GM21529 (cell line): ENCODE measurements around the gene PDE4B.

Experiments
- ATAC-seq: cut with Tn5 transposase; IDR thresholded peaks from one replicate; pipeline ENCODE4 v1.9.1; 2021; ENCODE audit not compliant: unreplicated experiment

PDE4B gene

DNA sequence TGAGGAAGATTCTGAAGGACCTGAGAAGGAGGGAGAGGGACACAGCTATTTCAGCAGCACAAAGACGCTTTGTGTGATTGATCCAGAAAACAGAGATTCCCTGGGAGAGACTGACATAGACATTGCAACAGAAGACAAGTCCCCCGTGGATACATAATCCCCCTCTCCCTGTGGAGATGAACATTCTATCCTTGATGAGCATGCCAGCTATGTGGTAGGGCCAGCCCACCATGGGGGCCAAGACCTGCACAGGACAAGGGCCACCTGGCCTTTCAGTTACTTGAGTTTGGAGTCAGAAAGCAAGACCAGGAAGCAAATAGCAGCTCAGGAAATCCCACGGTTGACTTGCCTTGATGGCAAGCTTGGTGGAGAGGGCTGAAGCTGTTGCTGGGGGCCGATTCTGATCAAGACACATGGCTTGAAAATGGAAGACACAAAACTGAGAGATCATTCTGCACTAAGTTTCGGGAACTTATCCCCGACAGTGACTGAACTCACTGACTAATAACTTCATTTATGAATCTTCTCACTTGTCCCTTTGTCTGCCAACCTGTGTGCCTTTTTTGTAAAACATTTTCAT is 579.9 kb downstream of the PDE4B start:
- ATAC-seq, result no peak

DNA sequence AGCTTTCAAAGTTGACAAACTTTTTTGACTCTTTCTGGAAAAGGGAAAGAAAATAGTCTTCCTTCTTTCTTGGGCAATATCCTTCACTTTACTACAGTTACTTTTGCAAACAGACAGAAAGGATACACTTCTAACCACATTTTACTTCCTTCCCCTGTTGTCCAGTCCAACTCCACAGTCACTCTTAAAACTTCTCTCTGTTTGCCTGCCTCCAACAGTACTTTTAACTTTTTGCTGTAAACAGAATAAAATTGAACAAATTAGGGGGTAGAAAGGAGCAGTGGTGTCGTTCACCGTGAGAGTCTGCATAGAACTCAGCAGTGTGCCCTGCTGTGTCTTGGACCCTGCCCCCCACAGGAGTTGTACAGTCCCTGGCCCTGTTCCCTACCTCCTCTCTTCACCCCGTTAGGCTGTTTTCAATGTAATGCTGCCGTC is 580.5 kb downstream of the PDE4B start:
- no peak for ATAC-seq

DNA sequence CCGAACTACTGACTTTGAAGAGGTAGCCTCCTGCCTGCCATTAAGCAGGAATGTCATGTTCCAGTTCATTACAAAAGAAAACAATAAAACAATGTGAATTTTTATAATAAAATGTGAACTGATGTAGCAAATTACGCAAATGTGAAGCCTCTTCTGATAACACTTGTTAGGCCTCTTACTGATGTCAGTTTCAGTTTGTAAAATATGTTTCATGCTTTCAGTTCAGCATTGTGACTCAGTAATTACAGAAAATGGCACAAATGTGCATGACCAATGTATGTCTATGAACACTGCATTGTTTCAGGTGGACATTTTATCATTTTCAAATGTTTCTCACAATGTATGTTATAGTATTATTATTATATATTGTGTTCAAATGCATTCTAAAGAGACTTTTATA is 581.5 kb downstream of the PDE4B start:
- ATAC-seq, result peak; percentile 40

DNA sequence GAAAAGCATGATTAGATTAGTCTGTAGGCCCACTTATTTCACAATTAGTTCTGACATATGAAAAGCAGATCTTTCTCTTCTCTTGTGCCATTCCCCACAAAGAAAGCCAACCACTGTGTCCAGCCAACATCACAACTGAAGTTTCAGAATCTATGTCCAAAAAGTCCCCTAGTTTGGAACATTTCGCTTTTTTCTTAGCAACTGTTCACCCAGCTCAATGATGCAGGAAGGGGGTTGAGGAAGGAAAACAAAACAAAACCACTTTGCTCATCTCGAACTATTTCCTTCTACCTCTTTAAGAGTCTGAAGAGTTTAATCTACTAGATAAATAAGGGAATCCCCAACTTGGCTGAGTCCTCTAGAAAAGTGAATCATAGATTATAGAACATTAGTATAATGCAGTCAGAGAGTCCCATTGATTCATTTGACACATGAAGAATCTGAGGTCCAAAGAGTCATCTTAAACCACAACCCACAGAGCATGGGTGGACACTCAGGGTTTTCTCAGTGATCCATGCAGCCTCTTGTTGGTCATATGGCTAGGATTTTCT is 581.9 kb downstream of the PDE4B start:
- ATAC-seq, result peak; percentile 48

DNA sequence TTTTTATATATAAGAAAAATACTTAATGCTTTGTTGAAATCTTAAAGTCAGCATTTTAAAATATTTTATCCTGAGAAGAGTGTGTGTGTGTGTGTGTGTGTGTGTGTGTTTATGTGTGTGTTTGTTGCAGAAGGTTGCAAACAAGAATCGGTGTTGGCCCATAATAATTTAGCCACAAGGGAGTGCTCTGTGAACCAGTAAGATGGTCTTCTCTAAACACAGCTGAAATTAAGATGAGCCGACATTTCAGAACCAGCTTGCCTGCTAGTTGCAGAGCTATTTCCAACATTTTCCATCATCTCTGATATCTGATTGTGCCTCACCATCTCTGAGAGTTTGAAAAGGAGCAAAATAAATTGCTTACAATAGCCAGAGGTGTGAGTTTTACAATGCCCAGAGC is 582.4 kb downstream of the PDE4B start:
- ATAC-seq, result no peak

DNA sequence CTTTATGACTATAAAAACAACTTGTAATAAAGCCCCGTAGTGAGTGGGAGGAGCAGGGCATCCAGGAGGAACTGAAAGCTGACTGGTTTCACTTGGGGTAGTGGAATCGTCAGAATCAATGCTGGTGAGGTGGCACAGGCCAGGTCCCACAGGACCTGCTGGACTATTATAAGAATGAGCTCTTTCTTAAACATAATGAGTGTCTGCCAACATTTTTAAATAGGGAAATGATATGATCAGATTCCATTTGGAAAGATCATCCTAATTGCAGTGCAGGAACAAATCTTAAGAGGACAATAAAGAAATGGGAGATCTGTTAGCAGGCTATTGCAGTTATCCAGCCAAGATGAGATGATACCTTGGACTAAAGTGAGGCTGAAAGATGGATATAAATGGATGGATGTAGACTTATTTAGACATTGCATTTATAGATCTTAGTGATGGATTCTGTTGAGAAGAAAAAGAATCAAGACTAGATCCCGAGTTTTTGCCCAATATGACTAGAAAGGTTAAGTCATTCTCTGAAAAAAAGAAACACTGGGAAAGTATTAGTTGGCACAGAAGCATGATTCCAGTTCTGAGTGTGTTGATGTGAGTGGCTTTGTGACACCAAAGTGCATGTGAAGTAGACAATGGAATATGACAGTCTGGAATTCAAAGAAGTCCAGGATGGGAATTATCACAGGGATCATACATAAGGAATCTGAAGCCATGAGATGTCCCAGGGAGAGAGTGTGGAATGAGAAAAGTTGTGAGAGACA is 587.9 kb downstream of the PDE4B start:
- ATAC-seq, result peak; percentile 97

DNA sequence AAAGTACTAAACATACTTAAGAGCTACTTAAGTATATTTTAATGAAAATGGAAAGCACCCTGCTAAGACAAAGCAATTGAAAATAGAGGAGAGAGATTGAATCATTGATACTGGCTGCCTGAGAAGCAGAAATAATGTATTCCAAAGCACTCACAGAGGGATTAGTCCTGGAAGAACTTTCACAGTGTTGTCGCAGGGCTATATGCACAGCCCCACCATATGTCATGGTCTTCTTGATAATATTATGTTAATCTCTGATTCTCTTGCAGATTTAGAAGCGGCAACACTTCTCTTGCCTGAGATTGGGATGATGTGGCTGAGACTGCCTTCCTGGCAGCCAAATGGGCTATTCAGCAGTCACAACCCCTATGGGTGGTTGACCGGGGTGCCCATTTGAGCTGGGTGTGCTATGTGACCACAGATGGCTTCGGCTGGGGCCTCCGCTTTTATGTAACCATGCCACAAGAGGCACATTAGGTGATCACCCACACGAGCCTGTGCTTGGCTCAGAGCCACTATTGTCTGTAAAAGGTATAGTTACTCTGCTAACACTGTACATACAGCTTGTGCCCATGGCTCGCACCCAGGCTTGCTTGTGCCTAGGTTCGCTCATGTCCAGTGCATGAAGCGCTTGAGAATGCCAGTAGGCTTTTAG is 589.1 kb downstream of the PDE4B start:
- ATAC-seq, result no peak

DNA sequence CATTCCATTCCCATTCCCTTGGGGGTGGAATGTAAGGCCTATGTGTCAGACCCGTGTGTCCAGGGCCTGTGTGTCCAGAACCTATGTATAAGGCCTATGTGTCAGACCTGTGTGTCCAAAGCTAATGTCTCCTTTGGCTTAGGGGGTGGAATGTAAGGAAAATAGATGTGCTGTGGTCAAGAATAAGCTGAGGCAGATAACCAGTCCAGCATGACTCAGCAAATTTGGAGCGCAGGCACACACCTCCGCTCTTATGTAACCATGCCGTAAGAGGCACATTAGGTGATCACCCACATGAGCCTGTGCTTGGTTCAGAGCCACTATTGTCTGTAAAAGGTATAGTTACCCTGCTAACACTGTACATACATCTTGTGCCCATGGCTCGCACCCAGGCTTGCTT is 590.5 kb downstream of the PDE4B start:
- ATAC-seq, result no peak

DNA sequence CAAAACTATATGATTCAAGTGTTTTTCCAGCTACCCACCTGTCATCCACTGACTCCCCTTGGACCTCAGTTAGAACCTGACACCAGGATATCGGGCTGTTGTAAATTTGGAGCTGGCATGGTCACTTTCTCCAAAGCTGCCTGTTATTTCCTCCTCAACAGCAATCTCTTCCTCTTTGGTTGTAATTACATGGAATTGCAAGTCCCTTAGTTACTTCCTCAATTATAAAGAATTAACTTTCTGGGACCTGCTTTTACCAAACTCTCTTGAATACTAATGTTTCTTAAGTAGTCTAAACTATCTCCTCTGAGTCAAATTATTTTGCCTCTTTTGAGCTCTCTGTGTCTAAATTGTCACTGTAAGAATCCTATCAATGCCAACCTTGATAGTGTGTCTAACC is 590.9 kb downstream of the PDE4B start:
- ATAC-seq, result no peak

DNA sequence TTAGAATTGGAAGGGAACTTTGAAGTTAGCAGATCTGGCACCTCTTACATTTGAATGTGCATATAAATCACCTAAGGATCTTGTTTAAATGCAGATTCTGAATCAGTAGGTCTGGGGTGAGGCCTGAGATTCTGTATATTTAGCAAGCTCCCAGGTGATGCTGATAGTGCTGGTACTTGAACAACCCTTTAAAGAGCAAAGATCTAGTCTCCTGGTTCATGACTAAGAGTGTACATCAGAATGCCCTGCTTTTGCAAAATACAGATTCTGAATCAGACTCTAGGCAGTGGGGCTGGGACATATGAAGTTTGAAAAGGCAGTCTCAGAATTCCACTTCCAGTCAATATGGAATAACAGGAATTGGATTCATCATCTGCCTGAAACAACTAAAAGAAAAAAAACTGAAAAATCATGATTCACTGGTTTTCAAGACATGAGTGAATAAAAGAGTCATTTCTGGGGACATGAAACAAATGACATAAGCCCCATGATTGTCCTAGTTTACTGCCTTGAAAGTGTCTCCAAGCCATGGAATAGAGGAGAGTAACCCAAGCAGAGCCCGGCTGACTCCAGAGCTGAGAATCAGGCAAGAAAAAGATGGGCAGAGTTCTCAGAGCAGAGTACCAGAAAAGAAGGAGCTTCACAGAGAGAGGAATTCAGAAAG is 591.7 kb downstream of the PDE4B start:
- no peak for ATAC-seq

DNA sequence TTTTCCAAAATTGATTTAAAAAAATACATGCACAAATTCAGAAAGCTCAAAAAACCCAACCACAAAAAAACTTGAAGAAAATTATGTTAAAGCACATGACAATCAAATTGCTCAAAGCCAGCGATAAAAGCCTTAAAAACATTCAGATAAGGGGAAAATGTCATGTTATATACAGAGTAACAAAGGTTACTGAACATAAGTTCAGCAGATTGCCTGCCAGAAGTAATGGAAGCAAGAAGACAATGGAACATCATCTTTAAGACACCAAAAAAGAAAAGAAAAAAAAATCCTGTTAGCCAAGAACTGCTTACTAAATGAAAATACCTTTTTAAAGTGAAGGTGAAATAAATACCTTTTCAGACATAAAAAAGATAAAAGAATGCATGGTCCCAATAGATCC is 594.0 kb downstream of the PDE4B start:
- ATAC-seq, result no peak

DNA sequence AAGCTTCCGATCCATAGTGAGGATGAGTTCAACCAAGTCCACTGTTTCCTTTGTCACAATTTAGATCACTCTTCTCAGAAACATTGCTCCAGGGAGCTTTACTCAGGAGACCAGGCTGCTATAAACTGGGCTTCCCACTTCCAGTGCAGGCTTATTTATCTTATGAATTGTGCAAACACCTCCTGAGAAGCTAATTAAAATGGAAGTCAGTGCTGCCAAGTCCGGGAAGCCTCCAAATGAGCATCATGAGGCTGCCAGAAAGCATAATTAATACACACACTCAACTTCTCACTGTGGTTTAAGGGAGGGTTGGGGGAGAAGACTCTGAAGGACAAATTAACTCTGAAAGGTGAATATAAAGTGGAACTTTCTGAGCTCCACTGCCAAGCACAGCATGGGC is 596.2 kb downstream of the PDE4B start:
- ATAC-seq, result no peak

DNA sequence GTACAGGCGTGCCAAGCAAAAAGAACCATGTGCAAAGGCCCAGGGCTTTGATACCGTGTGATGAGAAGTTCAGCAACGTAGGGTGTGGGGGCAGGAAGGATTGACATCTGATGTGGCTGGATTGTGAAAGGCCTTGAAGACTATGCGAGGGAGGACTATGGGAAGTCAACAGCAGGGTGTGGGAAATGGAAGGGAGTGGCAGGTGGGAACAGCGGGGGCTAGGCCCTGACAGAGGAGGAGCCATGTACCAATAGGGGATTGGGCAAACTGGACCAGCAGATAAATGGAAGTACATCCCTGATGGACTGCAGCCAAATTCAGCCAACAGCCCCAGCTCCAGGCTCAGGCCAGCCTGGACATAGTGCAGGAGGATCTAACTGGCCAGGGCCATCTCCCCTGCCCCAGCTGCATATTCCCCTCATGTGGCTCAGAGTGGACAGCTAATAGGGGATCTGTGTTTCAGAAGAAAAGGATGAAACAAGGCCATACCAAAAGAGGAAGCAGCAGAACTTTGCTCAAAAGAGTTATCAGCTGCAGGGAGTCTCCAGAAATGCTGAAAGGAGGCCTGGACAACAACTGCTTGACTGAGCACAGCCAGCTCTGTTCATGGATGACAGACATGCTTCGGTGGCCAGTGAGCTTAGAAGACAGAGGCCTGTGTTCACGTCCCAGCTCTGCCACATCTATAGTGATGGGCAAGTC is 601.0 kb downstream of the PDE4B start:
- no peak for ATAC-seq

DNA sequence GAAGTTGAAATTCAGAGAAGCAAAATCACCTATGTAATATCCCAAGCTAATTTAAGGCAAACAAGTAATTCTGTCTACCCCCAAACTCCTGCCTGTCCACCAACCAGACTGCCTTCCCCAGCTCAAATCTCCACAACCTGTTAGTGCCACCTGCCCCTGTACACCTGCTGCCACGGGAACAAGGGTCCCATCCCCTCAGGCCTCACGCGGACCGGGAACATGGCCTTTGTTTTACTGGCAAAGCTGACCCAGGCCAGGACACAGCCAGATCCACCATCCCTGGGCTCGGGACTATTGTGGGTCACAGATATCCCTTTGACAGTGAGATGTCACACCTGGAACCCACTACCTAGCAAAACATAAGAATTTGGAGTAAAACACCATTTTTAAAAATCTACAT is 601.9 kb downstream of the PDE4B start:
- ATAC-seq, result no peak

DNA sequence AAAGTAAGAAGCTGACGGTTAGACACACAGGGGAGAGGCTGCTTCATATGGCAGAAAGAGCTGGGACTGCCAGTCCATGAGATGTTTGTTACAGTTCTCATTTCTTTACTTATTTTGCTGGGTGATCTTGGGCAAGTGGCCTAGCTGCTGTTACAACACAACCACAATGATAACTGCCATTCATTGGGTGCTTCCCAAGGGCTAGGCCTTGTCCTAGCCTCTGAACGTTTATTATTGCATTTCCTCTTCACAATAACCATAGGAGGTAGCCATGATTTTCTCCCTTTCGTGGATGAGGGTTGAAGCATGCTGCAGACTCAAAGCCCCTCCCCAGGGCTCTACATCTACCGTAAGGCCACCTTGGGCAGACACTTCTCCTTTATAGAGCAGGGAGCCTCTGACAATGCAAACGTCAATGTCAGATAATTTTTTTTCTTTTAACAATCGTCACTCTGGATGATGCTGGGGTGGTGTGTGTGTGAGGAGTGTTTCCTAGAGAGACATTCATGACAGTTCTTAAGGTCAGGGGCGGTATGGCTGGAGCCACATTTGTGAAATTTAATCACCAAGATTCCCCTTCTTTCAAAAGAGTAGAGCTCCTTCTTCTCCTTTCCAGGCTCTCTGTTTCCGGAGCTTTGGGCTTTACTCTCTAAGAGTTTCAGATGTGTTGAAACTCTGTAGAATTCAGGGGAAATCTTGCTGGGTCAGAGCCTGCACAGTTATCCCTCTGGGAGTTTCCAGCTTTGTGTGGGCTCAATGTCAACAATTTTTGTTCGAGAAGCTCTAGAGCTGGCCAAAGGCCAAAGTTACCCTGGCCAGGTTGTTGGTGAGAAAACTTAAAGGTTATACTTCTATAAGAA is 602.7 kb downstream of the PDE4B start:
- peak; percentile 18 for ATAC-seq

DNA sequence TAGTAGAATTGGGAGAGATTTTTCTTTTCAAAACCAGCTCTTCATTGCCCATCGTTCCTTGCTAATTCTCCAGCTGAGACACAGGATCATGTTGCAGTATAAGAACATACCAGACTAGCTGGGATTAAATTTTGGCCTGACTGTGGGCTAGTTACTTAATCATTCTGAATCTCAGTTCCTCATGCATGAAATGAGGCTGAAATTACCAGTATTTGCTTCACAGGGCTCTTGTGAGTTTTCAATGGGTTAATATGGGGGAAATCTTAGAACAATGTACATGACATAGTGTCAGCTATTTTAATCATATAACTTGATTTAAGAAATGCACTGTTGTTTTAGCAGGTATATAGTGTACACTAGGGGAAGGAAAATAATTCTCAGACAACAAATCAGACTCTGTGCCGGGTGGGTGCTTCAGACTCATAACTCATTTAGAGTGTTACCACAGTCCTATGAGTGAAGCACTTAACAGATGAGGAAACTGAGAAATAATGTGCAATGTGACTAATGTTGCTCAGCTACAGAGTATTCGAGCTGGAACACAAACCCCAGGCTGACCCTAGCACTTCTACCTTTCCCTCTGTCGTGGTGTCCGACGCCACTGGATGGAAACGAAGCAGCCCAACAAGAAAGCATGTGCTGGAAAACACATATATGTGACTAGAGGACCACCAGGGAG is 603.7 kb downstream of the PDE4B start:
- peak; percentile 43 for ATAC-seq

DNA sequence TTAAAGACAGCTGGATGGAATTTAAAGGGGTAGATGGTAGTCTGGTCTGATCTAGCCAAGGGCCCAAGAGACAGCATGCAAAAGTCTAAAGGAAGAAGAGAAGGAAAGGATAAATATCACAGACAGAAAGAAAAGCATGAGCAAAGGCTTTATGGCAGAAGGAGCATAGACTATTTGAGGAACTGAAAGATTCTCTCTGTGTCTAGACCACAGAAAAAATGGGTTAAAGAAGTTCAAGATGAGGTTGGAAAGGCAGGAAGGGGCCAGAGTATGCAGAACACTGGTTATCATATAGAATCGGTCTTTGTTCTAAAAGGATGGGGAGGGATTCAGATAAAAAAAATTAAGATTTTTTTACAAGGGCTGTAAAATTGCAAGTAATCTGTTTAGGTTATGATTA is 604.5 kb downstream of the PDE4B start:
- ATAC-seq, result peak; percentile 40

DNA sequence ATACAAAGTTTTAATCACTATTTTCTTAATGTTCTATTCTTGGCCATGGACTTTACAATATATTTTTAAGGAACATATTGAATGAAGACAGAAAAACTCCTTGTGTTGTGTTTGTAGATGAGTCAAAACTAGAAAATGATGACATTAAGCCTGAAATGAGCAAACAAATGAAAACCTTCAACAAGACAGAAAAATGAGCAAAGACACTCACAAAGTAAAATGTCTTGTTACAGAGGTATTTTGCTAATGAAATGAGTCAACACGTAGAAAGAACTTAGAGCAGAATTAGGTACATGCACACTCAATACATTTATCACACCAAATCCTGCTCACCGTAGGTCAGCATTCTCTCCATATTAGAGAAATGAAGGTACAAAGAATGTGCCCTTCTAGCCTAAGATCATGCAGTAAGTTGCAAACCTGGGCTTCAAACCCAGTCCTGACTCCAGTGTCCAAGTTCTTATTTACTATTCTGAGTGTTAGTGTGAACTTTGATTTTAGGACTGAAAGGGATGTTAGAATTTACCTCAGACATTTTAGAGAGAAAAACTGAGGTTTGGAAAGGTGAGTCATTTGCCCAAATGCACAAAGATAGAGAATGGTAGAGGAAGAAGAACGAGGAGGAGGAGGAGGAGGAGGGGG is 607.3 kb downstream of the PDE4B start:
- ATAC-seq, result peak; percentile 20

DNA sequence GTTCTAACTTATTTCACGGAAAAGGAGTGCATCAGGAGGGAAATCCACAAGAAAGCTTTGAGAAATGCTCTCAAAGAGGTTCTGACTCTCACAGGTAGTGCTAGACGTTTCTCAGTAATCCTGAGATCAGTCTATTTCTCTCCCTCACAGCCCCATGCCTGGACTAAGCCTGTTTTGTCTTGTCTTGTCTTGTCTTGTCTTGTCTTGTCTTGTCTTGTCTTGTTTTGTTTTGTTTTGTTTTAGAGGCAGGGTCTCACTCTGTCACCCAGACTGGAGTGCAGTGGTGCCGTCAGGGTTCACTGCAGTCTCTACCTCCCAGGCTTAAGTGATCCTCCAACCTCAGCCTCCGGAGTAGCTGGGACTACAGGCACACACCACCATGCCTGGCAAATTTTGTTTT is 608.0 kb downstream of the PDE4B start:
- no peak for ATAC-seq
